Activated T-helper 9 cell treated with anti-CD3 and anti-CD28 coated beads, Interleukin-2, amount 50 U/mL, for 16 hours (primary cell): Measurements from ENCODE around the gene SPINK9.
"Not testable (repeated sequence)": the region's sequence is repeated elsewhere in the genome, so short reads cannot be mapped to it uniquely, and the experiment has no call there.

Experiments
- DNase-seq: peaks from one replicate; pipeline ENCODE4 v3.0.0-alpha.2; 2020; ENCODE audit warnings: low read depth

SPINK9 gene, protein sequence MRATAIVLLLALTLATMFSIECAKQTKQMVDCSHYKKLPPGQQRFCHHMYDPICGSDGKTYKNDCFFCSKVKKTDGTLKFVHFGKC

GRCh38 chr5:148335259-148335658 is at the start of gene SPINK9:
Gene SPINK9 (plus strand): TSS chr5:148335559. CDS start chr5:148335614, 55 bp downstream.
- no peak for DNase-seq

DNA sequence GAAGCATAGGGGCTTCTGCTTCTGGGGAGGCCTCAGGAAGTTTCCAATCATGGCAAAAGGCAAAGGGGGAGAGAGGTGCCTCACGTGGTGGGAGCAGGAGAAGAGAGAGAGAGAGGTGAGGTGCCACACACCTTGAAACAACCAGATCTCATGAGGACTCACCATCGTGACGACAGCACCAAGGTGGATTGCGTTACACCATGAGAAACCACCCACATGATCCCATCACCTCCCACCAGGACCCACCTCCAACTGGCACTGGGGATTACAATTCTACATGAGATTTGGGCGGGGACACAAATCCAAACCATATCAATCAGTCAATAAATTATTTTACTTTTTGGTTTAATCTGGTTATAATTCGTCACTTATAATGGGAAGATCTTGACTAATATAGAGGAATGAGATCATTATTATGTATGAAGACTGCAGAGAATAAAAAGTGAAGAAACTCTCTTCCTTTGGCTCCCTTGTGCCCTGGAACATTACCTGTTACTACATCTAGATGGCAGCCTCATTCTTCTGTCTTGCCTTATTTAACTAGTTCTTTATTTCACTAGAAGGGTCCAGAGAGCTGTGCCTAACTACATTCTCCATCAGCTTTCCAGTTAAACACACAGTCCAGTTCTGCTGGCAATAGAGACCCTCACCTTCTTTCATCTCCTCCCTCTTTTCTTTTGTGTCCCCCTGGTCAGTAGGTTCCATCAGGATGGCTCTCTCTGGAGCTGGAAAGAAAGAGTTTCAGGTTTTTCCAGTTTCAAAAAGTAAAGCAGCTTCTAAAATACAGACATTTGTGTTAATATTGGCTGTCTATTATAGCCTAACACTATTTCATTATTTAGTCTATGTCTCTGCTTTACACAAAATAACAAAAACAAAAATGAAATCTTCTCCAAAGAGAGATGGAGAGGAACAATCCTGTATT is 44.8 kb upstream of the SPINK9 start:
- no peak for DNase-seq

- no peak for DNase-seq
Observed at GRCh38 chr5:148297731-148298130, 37.6 kb upstream of the SPINK9 start.

- DNase-seq: no peak
Observed at GRCh38 chr5:148306446-148306845, 28.9 kb upstream of the SPINK9 start.

DNA sequence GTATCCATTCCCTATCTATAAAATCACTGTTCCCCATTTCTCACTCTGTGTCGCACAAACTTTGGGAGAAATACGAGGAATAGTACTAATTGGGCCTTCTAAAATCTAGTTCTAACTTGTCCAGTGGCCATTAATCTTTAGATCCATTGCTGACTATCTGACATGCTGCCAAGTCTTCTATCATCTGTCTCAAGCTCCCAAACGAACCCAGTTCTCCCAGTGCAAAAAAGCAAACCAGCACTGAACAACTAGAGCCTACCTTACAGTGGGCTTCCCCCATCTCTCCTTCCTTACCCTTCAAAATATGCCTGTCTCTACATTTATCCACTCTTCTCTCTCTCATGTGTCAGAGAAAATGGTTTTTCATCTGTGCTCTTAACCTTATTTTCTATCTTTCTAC is 26.3 kb upstream of the SPINK9 start:
- DNase-seq: no peak

DNA sequence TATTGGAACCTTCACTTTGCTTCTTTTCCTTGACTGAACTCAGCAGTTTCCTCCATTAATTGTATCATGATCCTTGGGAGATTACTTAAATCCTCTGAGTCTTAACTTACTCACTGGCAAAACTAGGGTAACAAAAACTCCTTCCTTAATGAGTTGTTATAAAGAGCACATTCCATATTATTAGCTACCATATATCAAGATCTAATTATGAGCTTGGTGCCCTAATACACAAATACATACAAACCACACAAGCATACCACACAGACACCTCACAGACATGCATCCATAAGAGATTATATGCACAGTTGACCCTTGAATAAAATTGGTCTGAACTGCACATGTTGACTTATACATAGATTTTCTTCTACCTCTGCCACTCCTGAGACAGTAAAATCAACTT is 25.6 kb upstream of the SPINK9 start:
- DNase-seq: no peak

DNA sequence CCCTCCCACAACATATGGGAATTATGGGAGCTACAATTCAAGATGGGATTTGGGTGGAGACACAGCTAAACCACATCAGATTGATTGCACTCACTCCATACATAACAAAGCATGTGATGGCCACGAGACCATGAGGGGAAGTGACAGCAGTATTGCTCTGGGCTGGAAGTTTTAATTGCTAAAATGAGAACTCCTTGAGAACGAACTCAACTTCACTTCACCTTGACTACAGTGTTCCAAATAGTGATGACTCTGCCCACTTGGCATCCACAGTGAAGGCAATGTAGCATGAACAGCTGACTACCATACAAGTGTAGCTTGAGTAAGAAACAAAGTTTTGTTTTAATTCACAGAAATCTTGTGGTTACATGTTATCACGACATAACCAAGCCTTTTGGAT is 23.9 kb upstream of the SPINK9 start:
- DNase-seq: no peak

GRCh38 chr5:148312153-148312552 is 23.2 kb upstream of the SPINK9 start, which contains the start of gene SPINK7:
Gene SPINK7 (plus strand): TSS chr5:148312423. CDS start chr5:148312484, 61 bp downstream.
- DNase-seq: no peak

- no peak for DNase-seq
Observed at GRCh38 chr5:148314187-148314586, 21.2 kb upstream of the SPINK9 start.

DNA sequence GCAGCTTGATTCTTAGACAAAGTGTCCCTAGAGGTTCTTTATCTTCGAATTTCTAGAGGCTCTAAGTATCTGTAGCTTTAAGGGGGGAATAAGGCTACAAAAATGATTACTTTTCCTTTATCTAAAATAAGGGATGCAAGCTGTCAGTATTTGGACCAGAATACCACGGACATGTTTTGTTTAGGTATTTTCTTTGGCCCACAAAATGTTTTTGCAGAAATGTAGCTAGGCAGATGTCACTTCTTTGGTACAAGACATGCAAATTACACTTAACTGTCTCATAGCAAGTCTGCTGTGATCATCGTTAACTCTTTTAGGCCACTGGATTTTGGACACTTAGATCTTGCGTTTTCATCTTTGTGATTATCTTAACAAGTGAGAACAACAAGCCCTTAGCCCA is 20.6 kb upstream of the SPINK9 start:
- DNase-seq: no peak

DNA sequence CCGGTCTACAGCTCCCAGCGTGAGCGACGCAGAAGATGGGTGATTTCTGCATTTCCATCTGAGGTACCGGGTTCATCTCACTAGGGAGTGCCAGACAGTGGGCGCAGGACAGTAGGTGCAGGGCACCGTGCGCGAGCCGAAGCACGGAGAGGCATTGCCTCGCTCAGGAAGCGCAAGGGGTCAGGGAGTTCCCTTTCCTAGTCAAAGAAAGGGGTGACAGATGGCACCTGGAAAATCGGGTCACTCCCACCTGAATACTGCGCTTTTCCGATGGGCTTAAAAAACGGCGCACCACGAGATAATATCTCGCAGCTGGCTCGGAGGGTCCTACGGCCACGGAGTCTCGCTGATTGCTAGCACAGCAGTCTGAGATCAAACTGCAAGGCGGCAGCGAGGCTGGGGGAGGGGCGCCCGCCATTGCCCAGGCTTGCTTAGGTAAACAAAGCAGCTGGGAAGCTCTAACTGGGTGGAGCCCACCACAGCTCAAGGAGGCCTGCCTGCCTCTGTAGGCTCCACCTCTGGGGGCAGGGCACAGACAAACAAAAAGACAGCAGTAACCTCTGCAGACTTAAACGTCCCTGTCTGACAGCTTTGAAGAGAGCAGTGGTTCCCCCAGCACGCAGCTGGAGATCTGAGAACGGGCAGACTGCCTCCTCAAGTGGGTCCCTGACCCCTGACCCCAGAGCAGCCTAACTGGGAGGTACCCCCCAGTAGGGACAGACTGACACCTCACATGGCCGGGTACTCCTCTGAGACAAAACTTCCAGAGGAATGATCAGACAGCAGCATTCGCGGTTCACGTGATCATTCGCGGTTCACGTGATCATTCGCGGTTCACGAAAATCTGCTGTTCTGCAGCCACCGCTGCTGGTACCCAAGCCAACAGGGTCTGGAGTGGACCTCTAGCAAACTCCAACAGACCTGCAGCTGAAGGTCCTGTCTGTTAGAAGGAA is 15.1 kb upstream of the SPINK9 start:
- DNase-seq: not testable (repeated sequence)

- DNase-seq: no peak
Observed at GRCh38 chr5:148333262-148333849, 2.0 kb upstream of the SPINK9 start.

- DNase-seq: no peak
Observed at GRCh38 chr5:148336704-148337435, 1.5 kb downstream of the SPINK9 start.

DNA sequence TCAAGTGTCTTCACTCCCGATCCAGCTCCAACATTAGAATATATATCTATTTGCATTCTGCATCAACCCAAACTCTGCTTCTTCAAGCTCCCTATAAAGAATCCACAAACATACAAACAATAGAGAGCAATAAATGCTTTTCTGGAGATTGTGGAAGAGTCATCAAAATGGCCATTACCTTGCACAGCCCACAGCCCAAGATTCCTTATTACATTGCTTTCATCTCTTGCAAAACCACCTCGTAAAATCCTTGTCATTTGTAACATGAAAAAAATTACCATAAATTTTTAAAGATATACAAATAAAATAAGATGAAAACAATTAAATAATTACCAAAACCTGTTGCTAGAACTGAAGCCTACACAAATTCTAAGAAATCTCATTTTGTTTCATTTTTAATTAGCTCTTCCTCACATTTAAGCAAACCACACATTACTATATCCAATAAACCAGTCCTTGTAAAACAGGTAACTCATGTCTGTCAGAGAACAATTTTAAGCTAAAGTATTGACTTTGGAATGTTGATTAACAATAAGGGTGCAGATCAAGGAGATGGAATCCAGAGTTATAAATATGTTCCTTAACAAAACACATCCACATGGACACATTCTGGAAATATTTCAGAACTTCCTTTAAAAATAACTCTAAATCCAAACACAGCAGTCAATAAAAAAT is 7.1 kb downstream of the SPINK9 start:
- DNase-seq: no peak

DNA sequence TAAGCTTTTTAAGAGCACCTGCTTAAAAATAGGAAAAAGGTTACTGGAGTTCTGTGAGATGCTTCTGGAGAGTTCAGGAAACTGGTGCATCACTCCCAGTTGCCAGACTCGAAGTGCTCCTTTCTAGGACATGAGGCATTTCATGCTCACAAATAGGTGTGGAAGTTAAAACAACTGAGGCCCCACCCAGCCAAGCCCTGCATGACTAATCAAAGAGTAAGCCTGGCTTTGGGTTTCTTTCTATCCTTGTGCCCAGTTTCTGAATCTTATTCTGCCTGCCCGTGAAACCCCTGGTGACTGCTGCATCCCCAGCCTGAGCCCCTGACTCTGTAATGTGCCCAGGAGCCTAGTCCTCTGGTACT is 7.7 kb downstream of the SPINK9 start:
- DNase-seq: no peak

DNA sequence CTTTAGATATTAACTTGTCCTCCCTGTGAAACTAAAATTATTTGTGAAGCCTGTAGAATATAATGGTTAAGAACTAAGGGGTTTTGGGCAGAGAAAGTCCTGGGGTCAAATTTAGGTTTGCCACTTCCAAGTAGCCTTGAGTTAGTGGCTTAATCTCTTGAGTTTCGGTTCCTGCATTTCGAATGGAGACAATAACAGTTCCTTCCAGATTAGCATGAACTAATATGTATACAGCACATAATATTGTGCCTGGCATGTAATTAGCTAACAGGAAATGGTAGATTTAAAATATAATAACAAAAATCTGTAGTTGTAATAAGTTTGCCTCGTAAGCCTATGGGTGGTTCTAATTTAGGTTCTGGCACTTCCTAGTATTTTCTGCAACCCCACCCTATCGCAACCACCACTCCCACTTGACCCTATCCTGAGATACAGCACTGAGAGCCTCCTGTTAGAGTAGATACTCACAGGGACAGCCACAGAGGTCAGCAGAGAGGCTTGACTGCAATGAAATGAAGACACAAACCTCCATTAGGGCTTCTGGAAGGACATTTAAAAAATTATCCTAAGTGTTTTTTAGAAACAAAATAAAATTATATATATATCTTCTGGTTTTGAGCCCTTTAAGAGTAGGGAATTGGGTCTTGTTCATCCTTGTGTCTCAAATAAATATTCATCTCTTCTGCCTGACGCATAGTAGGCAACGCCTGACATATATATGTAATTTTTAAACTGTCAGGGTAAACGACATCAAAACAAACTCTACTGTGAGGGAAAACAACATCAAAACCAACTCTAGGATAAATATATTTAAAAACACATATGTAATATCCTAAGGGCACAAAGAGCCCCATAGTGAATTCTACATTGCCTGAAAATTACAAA is 8.5 kb downstream of the SPINK9 start:
- no peak for DNase-seq

- DNase-seq: no peak
Observed at GRCh38 chr5:148347706-148348105, 12.3 kb downstream of the SPINK9 start.

GRCh38 chr5:148352696-148353095 is 17.3 kb downstream of the SPINK9 start:
- DNase-seq: no peak

GRCh38 chr5:148353634-148354033 is 18.3 kb downstream of the SPINK9 start:
- DNase-seq: no peak

DNA sequence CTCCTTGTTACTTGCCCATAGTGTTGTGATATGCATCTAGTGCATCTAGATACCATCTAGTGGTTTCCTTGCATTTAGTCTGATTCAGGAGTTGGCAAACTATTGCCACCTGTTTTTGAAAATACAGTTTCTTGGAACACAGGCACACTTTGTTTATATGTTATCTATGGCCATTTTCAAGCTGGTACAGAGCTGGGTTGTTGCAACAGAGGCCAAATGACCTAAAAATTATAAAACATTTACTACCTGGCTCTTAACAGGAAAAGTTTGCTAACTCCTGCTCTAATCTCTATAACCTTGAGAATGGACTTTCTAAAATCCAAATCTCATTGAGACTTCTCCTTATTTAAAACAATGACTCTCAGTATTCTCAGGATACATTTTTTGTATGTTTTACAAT is 29.0 kb downstream of the SPINK9 start:
- DNase-seq: no peak
